Mesothelial cell of epicardium (in vitro differentiated cells): ENCODE data around the gene MRPL49. TPM values are rescaled to one million over a fixed set of nuclear protein-coding genes. Genes with fewer than 3 reads are reported as not detected.

ENCODE experiments used
- DNase-seq, 2 experiments: peaks; one replicate each; pipeline ENCODE4 v3.0.0; 2021; ENCODE audit warnings: low spot score in 2 of 2; ENCODE audit not compliant: unreplicated experiment in 2 of 2
- H3K27ac Mint-ChIP-seq: 2 replicates; pipeline ENCODE4 v1.8.0; 2021; ENCODE audit warnings: mixed read lengths
- H3K27me3 Mint-ChIP-seq: 2 replicates; pipeline ENCODE4 v1.8.0; 2021; ENCODE audit warnings: low read depth, mixed read lengths
- H3K36me3 Mint-ChIP-seq: 2 replicates; pipeline ENCODE4 v1.8.0; 2021; ENCODE audit warnings: mixed read lengths
- H3K4me1 Mint-ChIP-seq: 2 replicates; pipeline ENCODE4 v1.8.0; 2021; ENCODE audit warnings: mixed read lengths
- H3K4me3 Mint-ChIP-seq: 2 replicates; pipeline ENCODE4 v1.8.0; 2021; ENCODE audit warnings: mild to moderate bottlenecking, moderate library complexity, mixed read lengths
- H3K9me3 Mint-ChIP-seq: 2 replicates; pipeline ENCODE4 v1.8.0; 2021; ENCODE audit warnings: mixed read lengths
- total RNA-seq: library from RNA; stranded (reverse); gene quantifications from 3 replicates; pipeline ENCODE4 v1.2.1, GENCODE V29; 2021
- TF ChIP-seq, protein P1 (sequence below): fragments of 200-600 bp; sonication (generic); IDR thresholded peaks from one replicate; pipeline ENCODE4 v1.5.0; 2021; ENCODE audit warnings: antibody characterized with exemption; ENCODE audit not compliant: unreplicated experiment

The MRPL49 gene
- total RNA-seq, 1 donor from 2014 or later: 41.3 TPM

DNA sequence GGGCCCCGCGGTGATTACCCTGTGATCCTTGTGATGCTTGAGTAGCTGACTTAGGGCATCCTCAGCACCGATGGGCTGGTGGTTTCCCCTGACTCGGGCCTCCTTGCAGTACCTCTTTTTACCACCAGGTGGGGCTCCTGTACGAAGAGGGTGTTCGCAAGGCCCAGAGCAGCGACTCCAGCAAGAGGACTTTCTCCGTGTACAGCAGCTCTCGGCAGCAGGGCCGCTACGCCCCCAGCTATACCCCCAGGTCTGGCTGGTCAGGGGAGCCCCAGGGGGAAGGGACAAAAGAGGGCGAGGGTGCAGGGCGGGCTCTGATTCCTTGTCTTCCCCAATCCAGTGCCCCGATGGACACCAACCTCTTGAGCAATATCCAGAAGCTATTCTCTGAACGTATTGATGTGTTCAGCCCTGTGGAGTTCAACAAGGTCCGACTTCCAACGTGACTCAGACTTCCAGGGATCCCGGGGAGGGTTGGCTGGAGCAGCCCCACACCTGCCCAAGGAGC lies 11.7 kb upstream of the MRPL49 start:
- TF ChIP-seq, protein P1, sequence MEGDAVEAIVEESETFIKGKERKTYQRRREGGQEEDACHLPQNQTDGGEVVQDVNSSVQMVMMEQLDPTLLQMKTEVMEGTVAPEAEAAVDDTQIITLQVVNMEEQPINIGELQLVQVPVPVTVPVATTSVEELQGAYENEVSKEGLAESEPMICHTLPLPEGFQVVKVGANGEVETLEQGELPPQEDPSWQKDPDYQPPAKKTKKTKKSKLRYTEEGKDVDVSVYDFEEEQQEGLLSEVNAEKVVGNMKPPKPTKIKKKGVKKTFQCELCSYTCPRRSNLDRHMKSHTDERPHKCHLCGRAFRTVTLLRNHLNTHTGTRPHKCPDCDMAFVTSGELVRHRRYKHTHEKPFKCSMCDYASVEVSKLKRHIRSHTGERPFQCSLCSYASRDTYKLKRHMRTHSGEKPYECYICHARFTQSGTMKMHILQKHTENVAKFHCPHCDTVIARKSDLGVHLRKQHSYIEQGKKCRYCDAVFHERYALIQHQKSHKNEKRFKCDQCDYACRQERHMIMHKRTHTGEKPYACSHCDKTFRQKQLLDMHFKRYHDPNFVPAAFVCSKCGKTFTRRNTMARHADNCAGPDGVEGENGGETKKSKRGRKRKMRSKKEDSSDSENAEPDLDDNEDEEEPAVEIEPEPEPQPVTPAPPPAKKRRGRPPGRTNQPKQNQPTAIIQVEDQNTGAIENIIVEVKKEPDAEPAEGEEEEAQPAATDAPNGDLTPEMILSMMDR: peak; percentile 100
- Mint-ChIP-seq H3K4me3 (no peak overlapping the region), H3K9me3 (no peaks in the 10 kb centered on the region), H3K27ac (peak overlapping the region; percentile 12), H3K36me3 (no peaks in the 10 kb centered on the region), H3K4me1 (peaks cover 31% of the 10 kb centered on the region), H3K27me3 (peaks cover 2% of the 10 kb centered on the region)
- DNase-seq: peak; percentile 81 to 98

DNA sequence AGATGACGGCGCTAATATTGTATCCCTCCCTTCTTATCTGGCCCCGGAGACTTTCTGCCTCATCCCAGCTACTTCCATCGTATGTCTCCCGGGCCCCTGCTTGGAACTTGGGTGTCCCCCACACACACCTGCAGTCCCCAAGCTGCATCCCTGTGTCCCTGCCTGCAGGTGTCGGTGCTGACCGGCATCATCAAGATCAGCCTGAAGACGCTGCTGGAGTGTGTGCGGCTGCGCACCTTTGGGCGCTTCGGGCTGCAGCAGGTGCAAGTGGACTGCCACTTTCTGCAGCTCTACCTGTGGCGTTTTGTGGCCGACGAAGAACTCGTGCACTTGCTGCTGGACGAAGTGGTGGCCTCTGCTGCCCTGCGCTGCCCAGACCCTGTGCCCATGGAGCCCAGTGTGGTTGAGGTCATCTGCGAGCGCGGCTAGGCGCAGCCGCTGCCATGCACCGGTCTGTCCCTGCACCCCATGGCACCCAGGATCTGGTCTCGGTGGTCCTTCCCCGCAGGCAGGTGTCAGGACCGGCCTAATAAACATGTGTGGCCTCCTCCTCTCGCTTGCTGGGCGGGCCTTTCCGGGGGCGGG lies 10.9 kb upstream of the MRPL49 start:
- Mint-ChIP-seq H3K27me3 (peaks cover 2% of the 10 kb centered on the region), H3K4me1 (peaks cover 31% of the 10 kb centered on the region), H3K4me3 (peak overlapping the region; percentile 95), H3K36me3 (no peaks in the 10 kb centered on the region), H3K9me3 (no peaks in the 10 kb centered on the region), H3K27ac (peak overlapping the region; percentile 93)
- no peak for DNase-seq
- TF ChIP-seq, protein P1: no peak

GRCh38 chr11:65111744-65112545 lies 10.2 kb upstream of the MRPL49 start, which contains the start of gene TM7SF2:
Gene TM7SF2, plus strand, starts transcription at chr11:65111872. Its CDS starts 144 bp downstream, at chr11:65112016.
- H3K27ac Mint-ChIP-seq: peak within 1 kb of the TSS; percentile 96
- H3K4me3 Mint-ChIP-seq: peak within 1 kb of the TSS; percentile 95
- no peaks in the 10 kb centered on the region for H3K9me3 Mint-ChIP-seq
- H3K36me3 Mint-ChIP-seq: no peaks in the 10 kb centered on the region
- peaks cover 34% of the 10 kb centered on the region for H3K4me1 Mint-ChIP-seq
- TF ChIP-seq, protein P1: no peak
- peaks cover 2% of the 10 kb centered on the region for H3K27me3 Mint-ChIP-seq
- peak; percentile 91 to 92 for DNase-seq

DNA sequence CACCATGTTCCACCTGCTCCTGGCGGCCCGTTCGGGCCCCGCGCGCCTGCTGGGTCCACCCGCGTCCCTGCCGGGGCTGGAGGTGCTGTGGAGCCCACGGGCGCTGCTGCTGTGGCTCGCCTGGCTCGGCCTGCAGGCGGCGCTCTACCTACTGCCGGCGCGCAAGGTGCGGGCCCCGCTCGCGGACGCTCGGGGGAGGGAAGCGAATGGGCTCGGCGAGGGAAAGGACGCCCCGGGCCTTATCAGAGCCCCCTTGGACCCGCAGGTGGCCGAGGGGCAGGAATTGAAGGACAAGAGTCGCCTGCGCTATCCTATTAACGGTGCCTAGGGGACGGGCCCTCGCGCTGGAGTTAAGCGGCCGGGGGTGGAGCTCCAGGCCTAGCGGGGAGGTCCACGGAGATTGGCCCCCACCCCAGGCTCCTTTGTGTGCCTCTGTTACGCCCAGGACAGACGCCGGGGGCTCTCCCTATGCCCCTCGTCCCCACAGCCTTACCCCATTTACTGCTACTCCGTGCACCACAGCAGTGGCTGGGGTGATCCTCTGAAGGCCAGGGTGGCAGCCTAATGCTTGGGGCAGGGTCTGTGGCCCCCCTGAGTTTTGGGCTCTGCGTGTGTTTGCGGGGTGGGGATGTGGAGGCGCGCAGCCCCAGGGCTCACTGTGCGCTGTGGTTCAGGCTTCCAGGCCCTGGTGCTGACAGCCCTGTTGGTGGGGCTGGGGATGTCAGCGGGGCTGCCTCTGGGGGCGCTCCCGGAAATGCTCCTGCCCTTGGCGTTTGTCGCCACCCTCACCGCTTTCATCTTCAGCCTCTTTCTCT lies 9.4 kb upstream of the MRPL49 start:
- TF ChIP-seq, protein P1: peak; percentile 84
- peak overlapping the region; percentile 95 for H3K4me3 Mint-ChIP-seq
- peak overlapping the region; percentile 96 for H3K27ac Mint-ChIP-seq
- H3K36me3 Mint-ChIP-seq: peaks cover under 1% of the 10 kb centered on the region
- DNase-seq: peak in 1 of 2 experiments; percentile 76
- peaks cover 2% of the 10 kb centered on the region for H3K27me3 Mint-ChIP-seq
- peaks cover 34% of the 10 kb centered on the region for H3K4me1 Mint-ChIP-seq
- no peaks in the 10 kb centered on the region for H3K9me3 Mint-ChIP-seq

- Mint-ChIP-seq H3K27me3 (peaks cover 2% of the 10 kb centered on the region), H3K36me3 (peaks cover 3% of the 10 kb centered on the region), H3K9me3 (no peaks in the 10 kb centered on the region), H3K4me3 (peak overlapping the region; percentile 95), H3K27ac (peak overlapping the region; percentile 96), H3K4me1 (peaks cover 36% of the 10 kb centered on the region)
- no peak for DNase-seq
- TF ChIP-seq, protein P1: no peak
These were observed 8.8 kb upstream of the MRPL49 start for GRCh38 chr11:65113361-65113756.
